HK-2 (cell line): ENCODE measurements around the gene MT1M.
A peak's percentile ranks its signal among the peaks of the same experiment; 100 is the strongest.
"Not testable (repeated sequence)": the region's sequence is repeated elsewhere in the genome, so short reads cannot be mapped to it uniquely, and the experiment has no call there.

Experiments used
- DNase-seq: peaks from one replicate; pipeline ENCODE4 v3.0.0-alpha.2; 2018; ENCODE audit not compliant: unreplicated experiment

Gene MT1M

GRCh38 chr16:56632156-56632847 lies at the start of gene MT1M:
Gene MT1M (plus strand): TSS chr16:56632659. CDS start chr16:56632732, 73 bp downstream.
- DNase-seq = no peak

- DNase-seq = not testable (repeated sequence)
Measured at GRCh38 chr16:56582911-56583310, 49.5 kb upstream of the MT1M start.

GRCh38 chr16:56583351-56584168 lies 48.9 kb upstream of the MT1M start:
- DNase-seq = no peak

- no peak for DNase-seq
Measured at GRCh38 chr16:56584276-56584675, 48.2 kb upstream of the MT1M start.

GRCh38 chr16:56588781-56589140 lies 43.7 kb upstream of the MT1M start:
- no peak for DNase-seq

- no peak for DNase-seq
Measured at GRCh38 chr16:56589141-56590039, 43.1 kb upstream of the MT1M start, which contains the start of gene MT3. Gene MT3 (plus strand): TSS chr16:56589528. CDS start chr16:56589591, 63 bp downstream.

GRCh38 chr16:56591377-56592060 lies 40.9 kb upstream of the MT1M start:
- DNase-seq = no peak

GRCh38 chr16:56593573-56594291 lies 38.7 kb upstream of the MT1M start:
- no peak for DNase-seq

- DNase-seq = no peak
Measured at GRCh38 chr16:56594292-56594619, 38.2 kb upstream of the MT1M start.

- no peak for DNase-seq
Measured at GRCh38 chr16:56600398-56600999, 32.0 kb upstream of the MT1M start.

GRCh38 chr16:56601325-56601724 lies 31.1 kb upstream of the MT1M start:
- DNase-seq = no peak

GRCh38 chr16:56603589-56603988 lies 28.9 kb upstream of the MT1M start:
- peak; percentile 44 for DNase-seq

GRCh38 chr16:56604966-56605365 lies 27.5 kb upstream of the MT1M start:
- no peak for DNase-seq

GRCh38 chr16:56605475-56605874 lies 27.0 kb upstream of the MT1M start:
- DNase-seq = no peak

- peak; percentile 56 for DNase-seq
Measured at GRCh38 chr16:56606071-56606475, 26.4 kb upstream of the MT1M start.

- peak; percentile 66 for DNase-seq
Measured at GRCh38 chr16:56606476-56607108, 25.9 kb upstream of the MT1M start.

GRCh38 chr16:56607109-56607618 lies 25.3 kb upstream of the MT1M start:
- peak; percentile 94 for DNase-seq

GRCh38 chr16:56607675-56608042 lies 24.8 kb upstream of the MT1M start:
- DNase-seq = no peak

GRCh38 chr16:56608043-56608875 lies 24.2 kb upstream of the MT1M start, which contains the start of gene MT2A:
Gene MT2A (plus strand): TSS chr16:56608584. CDS start chr16:56608656, 72 bp downstream.
- DNase-seq = peak; percentile 96
